Measurements from ENCODE around the gene NOXRED1.

DNA sequence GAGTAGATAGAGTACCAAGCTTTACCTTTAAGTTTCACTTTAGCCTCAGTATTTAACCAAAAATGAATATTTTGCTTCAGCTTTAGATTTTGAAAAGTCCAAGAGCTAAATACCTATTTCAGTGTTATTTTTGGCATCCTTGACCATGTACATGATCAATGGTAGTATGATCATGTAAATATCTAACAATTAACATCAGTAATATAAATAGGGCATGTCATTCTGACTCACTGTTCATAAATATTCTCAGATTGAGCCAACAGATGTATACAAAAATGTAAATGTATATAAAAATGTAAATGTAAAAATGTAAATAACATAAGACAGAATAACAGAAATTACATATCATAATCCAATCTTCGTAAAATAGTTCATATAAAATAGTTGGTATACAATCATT, 15.3 kb upstream of the NOXRED1 start:
- TF ChIP-seq, protein P1, sequence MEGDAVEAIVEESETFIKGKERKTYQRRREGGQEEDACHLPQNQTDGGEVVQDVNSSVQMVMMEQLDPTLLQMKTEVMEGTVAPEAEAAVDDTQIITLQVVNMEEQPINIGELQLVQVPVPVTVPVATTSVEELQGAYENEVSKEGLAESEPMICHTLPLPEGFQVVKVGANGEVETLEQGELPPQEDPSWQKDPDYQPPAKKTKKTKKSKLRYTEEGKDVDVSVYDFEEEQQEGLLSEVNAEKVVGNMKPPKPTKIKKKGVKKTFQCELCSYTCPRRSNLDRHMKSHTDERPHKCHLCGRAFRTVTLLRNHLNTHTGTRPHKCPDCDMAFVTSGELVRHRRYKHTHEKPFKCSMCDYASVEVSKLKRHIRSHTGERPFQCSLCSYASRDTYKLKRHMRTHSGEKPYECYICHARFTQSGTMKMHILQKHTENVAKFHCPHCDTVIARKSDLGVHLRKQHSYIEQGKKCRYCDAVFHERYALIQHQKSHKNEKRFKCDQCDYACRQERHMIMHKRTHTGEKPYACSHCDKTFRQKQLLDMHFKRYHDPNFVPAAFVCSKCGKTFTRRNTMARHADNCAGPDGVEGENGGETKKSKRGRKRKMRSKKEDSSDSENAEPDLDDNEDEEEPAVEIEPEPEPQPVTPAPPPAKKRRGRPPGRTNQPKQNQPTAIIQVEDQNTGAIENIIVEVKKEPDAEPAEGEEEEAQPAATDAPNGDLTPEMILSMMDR (IDR thresholded peaks at IDR 0.05) = no peak
- no peak for TF ChIP-seq EZH2 (IDR thresholded peaks at IDR 0.05; ENCODE audit: borderline replicate concordance, insufficient read depth, low read depth, low read length, poor library complexity, severe bottlenecking)

Measured in B cell (primary cell).